Measurements from ENCODE around the gene CDH4.

CDH4 gene

DNA sequence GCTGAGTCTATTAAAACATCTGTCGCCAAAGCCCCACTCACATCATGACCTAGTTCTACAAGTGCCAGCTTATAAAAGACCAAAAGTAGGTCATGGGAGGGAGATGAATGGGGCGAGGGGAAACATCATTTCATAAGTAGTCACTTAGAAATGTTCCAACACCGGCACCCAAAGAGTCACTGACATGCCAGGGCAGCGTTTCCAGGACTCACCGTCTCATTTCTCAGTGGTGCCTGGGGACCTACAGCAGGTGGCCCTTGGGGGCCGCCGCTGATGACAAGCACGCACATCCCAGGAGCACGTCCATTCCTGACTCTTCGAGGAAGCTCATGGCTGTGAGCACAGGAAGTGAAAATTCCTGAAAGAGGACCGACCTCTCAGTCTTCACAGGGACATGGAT lies 260.4 kb downstream of the CDH4 start:
- no peak for TF ChIP-seq POLR2AphosphoS5 (IDR thresholded peaks at IDR 0.05; ENCODE audit: low read depth, low read length)
- TF ChIP-seq TAF1 (IDR thresholded peaks at IDR 0.05; ENCODE audit: borderline replicate concordance, insufficient read depth, low read length) = no peak
- no peak for TF ChIP-seq SIN3A (IDR thresholded peaks at IDR 0.05; ENCODE audit: borderline replicate concordance, insufficient read depth, low read length)
- no peak for TF ChIP-seq FOXP2 (optimal IDR thresholded peaks at IDR 0.05; ENCODE audit: borderline replicate concordance, extremely low read depth, extremely low read length, insufficient read depth)
- TF ChIP-seq, protein P1, sequence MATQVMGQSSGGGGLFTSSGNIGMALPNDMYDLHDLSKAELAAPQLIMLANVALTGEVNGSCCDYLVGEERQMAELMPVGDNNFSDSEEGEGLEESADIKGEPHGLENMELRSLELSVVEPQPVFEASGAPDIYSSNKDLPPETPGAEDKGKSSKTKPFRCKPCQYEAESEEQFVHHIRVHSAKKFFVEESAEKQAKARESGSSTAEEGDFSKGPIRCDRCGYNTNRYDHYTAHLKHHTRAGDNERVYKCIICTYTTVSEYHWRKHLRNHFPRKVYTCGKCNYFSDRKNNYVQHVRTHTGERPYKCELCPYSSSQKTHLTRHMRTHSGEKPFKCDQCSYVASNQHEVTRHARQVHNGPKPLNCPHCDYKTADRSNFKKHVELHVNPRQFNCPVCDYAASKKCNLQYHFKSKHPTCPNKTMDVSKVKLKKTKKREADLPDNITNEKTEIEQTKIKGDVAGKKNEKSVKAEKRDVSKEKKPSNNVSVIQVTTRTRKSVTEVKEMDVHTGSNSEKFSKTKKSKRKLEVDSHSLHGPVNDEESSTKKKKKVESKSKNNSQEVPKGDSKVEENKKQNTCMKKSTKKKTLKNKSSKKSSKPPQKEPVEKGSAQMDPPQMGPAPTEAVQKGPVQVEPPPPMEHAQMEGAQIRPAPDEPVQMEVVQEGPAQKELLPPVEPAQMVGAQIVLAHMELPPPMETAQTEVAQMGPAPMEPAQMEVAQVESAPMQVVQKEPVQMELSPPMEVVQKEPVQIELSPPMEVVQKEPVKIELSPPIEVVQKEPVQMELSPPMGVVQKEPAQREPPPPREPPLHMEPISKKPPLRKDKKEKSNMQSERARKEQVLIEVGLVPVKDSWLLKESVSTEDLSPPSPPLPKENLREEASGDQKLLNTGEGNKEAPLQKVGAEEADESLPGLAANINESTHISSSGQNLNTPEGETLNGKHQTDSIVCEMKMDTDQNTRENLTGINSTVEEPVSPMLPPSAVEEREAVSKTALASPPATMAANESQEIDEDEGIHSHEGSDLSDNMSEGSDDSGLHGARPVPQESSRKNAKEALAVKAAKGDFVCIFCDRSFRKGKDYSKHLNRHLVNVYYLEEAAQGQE (IDR thresholded peaks at IDR 0.05; ENCODE audit: insufficient read depth in 1 of 2, low read depth in 2 of 2, low read length in 2 of 2) = no peak

DNA sequence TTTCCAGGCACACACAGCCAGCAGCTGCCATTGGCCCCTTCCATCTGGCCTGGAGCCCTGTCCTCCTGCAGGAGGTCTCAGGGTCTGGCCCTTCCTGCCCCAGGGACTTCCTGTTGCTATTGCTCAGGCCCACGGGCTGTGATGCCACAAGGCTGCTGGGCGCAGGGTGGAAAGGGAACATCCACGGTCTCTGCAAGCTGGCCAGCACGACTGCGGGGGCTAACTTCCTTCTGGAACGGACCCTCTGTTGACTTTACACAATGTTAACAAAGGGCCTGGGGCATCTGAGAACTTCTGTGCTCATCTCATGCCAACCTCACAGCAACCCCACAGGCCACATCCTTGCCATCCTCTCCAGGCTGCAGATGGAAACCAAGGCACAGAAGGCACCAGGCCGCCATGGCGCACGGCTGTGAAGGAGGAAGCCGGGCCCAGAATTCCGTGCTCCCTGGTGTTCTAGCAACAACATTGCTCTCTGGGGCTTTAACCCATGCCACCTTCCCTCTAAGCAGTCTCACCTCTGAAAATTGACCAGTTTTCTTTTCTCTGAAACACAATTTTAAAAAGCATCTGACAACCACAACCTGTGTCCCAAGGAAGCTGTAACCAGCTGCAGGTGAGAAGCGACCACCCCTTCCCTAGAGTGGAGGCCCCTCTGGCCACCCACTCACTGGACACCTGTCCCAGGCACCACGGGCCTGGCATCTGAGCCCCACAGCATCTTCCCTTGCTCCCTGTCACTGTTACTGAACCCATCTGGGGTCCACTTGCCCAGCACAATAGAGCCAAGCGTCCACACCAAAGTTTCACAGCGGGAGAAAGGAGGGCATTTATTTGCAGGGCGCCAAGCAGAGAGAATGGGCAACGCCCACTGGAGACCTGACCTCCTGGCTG lies 261.3 kb downstream of the CDH4 start:
- peak; percentile 15 for TF ChIP-seq FOXP2 (optimal IDR thresholded peaks at IDR 0.05; ENCODE audit: borderline replicate concordance, extremely low read depth, extremely low read length, insufficient read depth)
- TF ChIP-seq, protein P1 (IDR thresholded peaks at IDR 0.05; ENCODE audit: insufficient read depth in 1 of 2, low read depth in 2 of 2, low read length in 2 of 2) = no peak
- no peak for TF ChIP-seq TAF1 (IDR thresholded peaks at IDR 0.05; ENCODE audit: borderline replicate concordance, insufficient read depth, low read length)
- TF ChIP-seq SIN3A (IDR thresholded peaks at IDR 0.05; ENCODE audit: borderline replicate concordance, insufficient read depth, low read length) = no peak

DNA sequence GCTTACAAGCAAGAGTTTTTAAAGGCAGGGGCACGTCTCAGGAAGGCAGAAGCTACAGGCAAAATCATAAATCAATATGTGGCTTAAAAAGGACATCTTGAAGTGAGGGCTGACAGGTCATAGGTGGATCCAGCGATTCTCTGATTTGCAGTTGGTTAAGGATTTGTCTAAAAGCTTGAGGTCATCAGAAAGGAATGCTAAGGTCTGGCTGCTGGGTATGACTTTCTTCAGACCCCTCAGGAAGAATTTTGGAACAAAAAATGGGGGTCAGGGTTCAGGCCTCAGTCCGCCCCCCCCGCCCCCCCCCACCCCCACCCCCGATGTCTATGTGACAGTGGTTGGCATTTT lies 261.9 kb downstream of the CDH4 start:
- TF ChIP-seq, protein P1 (IDR thresholded peaks at IDR 0.05; ENCODE audit: insufficient read depth in 1 of 2, low read depth in 2 of 2, low read length in 2 of 2) = no peak
- TF ChIP-seq FOXP2 (optimal IDR thresholded peaks at IDR 0.05; ENCODE audit: borderline replicate concordance, extremely low read depth, extremely low read length, insufficient read depth) (no peak), TAF1 (IDR thresholded peaks at IDR 0.05; ENCODE audit: borderline replicate concordance, insufficient read depth, low read length) (no peak), SIN3A (IDR thresholded peaks at IDR 0.05; ENCODE audit: borderline replicate concordance, insufficient read depth, low read length) (no peak), POLR2AphosphoS5 (IDR thresholded peaks at IDR 0.05; ENCODE audit: low read depth, low read length) (no peak)

DNA sequence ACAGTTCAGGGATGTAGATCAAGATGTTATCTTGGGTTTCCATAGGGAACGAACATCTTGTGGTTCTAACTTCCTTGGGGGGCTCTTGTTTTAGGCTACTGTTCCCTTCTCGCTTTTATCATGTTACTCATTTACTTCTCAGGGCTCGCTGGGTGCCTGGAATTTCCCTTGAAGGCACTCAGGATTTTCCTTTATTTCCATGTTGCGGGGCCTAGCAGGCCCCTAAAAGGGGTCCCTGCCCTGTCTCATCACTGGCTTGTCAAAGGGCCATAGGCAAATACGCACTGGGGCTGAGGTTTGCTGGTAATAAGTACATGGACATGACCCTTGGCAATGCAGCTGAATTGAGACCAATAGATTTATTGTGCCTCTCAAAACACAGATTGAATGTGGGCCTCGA lies 262.3 kb downstream of the CDH4 start:
- TF ChIP-seq POLR2AphosphoS5 (IDR thresholded peaks at IDR 0.05; ENCODE audit: low read depth, low read length) = no peak
- TF ChIP-seq FOXP2 (optimal IDR thresholded peaks at IDR 0.05; ENCODE audit: borderline replicate concordance, extremely low read depth, extremely low read length, insufficient read depth) = no peak
- TF ChIP-seq TAF1 (IDR thresholded peaks at IDR 0.05; ENCODE audit: borderline replicate concordance, insufficient read depth, low read length) = no peak
- TF ChIP-seq SIN3A (IDR thresholded peaks at IDR 0.05; ENCODE audit: borderline replicate concordance, insufficient read depth, low read length) = no peak
- TF ChIP-seq, protein P1 (IDR thresholded peaks at IDR 0.05; ENCODE audit: insufficient read depth in 1 of 2, low read depth in 2 of 2, low read length in 2 of 2) = no peak

All from PFSK-1 (cell line).